Measurements from ENCODE around the gene WDR33. TPM values are rescaled to one million over a fixed set of nuclear protein-coding genes. Genes with fewer than 3 reads are reported as not detected.

Gene WDR33
- total RNA-seq, result 10 to 100 TPM; 66.3 to 72.4 TPM

DNA sequence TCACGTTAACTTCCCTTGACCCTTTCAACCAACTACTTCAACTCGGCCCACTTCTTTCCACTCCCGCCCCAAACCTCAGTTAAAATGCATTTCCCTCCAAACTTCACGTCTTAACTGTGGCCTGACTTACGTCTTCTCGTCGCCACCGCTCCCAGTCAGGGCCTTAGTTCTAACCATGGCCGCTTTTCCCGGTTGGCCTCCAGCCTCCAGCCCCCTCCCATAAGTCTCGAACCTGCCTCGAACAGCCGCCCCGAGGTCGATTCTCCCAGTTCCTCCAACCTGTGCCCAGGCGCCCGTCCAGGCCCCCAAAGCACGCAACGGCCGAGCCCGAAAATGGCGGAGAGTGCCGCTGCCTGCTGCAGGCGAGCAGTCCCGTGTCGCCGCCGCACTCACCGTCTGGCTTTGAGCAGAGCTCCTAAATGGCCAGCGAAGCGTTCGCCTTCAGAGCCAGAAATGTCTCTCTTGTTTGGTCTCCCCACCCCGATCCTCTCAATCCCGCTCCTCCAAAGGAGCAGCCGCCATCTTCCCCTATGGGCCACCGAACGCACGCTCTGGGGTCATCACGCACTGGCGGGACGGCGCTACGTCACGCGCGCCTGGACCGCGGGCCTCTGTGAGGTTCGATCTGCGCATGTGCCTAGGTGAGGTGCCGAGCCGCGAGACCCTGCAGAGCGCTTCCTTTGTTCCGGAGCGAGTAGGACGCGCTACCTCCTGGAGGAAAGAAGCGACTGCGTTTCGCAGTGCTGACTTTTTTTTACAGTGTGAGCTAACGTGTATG lies at the start of gene WDR33:
Gene WDR33 (minus strand): TSS at position 553 of the 778 bp plus-strand sequence. CDS start 40,190 bp downstream, outside the sequence.
- no peaks in the 10 kb centered on the region for H3K9me3 Mint-ChIP-seq (ENCODE audit: low read depth)
- peak; percentile 99 for ATAC-seq
- peaks cover 16% of the 10 kb centered on the region for H3K36me3 Mint-ChIP-seq
- peaks cover 38% of the 10 kb centered on the region for H3K4me1 Mint-ChIP-seq
- H3K4me3 Mint-ChIP-seq, result peak within 1 kb of the TSS; percentile 87
- peaks cover 3% of the 10 kb centered on the region for H3K27me3 Mint-ChIP-seq
- CTCF ChIA-PET, result interaction anchor here (0.9 to 1.4 kb wide), 2 partner anchors 19 to 34 kb away, joined by 4 to 5 read pairs; no protein-coding TSS in a partner anchor
- DNase-seq, result peak; percentile 97
- peak within 1 kb of the TSS; percentile 97 for H3K27ac Mint-ChIP-seq

DNA sequence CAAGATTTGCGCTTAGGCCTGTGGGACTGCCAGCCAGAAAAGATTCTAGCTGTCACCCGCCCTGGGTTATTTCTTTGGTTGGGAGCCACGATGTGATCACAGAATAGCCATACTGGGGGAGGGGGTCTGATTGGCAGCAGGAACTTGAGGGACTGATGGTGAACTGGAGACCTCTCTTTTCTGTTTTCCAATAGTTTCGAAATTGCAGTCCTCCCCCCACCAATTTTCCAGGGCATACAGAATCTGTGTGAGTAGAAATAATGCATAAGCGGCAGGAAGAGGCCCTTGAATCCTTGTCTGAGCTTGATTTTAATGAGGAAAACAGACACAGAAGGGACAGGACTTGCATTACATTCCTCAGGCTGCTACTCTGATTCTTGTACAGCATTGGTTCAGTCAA lies 49.2 kb upstream of the WDR33 start:
- Mint-ChIP-seq H3K27me3 (no peaks in the 10 kb centered on the region), H3K4me1 (peaks cover 26% of the 10 kb centered on the region), H3K36me3 (peaks cover 23% of the 10 kb centered on the region), H3K27ac (no peak overlapping the region), H3K9me3 (ENCODE audit: low read depth) (no peaks in the 10 kb centered on the region), H3K4me3 (no peak overlapping the region)
- DNase-seq (no peak), ATAC-seq (no peak)
- CTCF ChIA-PET, result no interaction called here

DNA sequence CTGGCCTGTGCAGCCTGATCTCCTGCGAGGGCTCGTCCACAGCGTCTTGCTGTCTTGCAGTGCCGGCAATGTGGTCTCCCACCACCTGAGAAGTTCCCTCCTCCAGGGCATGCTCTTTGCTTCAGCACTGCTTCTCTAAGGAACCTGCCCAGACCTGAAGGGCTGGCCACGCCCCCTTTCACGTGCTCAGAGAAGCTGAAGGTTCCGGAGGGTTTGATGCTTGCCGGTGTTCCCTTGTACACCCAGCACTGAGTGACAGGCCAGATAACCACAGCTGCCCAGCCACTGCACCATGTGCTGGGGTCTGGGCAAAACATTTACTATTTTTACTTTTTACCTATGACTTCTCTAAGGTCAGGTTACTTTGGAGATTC lies 48.7 kb upstream of the WDR33 start:
- peaks cover 20% of the 10 kb centered on the region for H3K36me3 Mint-ChIP-seq
- peak; percentile 63 for DNase-seq
- H3K27me3 Mint-ChIP-seq, result no peaks in the 10 kb centered on the region
- H3K4me3 Mint-ChIP-seq, result peak overlapping the region; percentile 39
- peaks cover 29% of the 10 kb centered on the region for H3K4me1 Mint-ChIP-seq
- ATAC-seq, result no peak
- no peaks in the 10 kb centered on the region for H3K9me3 Mint-ChIP-seq (ENCODE audit: low read depth)
- H3K27ac Mint-ChIP-seq, result no peak overlapping the region
- CTCF ChIA-PET, result no interaction called here

DNA sequence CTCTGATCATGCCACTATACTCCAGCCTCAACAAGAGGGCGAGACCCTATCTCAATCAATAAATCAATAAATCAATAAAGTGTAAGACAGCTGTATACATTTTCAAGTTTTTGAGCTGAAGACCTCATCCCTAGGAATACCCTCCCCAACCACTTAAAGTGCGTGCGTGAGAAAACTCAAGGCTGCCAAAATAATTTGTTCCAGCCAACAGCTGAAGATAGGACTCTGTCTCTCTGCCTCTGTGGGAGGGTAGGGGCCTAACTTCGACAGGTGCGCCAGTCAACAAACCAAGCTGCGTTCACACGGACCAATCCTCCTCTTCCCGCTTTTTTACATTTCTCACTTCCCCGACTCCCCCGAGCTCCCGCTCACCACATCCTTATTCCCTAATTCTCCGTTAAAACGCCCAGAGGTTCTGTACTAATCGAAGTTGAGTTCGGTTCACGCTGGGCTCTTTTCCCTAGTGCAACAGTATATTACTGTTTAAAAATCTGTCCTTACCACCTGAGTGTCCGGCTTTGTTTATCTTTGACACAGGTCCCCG lies 46.4 kb upstream of the WDR33 start:
- H3K36me3 Mint-ChIP-seq, result peaks cover 20% of the 10 kb centered on the region
- ATAC-seq (peak; percentile 6), DNase-seq (peak; percentile 46)
- H3K4me1 Mint-ChIP-seq, result peaks cover 46% of the 10 kb centered on the region
- CTCF ChIA-PET, result interaction anchor here (0.8 kb wide), 1 partner anchor 16 kb away, joined by 3 read pairs; no protein-coding TSS in a partner anchor
- no peaks in the 10 kb centered on the region for H3K27me3 Mint-ChIP-seq
- H3K4me3 Mint-ChIP-seq, result peak overlapping the region; percentile 97
- H3K27ac Mint-ChIP-seq, result peak overlapping the region; percentile 91
- H3K9me3 Mint-ChIP-seq (ENCODE audit: low read depth), result no peaks in the 10 kb centered on the region

- Mint-ChIP-seq H3K9me3 (ENCODE audit: low read depth) (no peaks in the 10 kb centered on the region), H3K4me3 (no peak overlapping the region), H3K4me1 (peaks cover 50% of the 10 kb centered on the region), H3K36me3 (peaks cover 49% of the 10 kb centered on the region), H3K27ac (peak overlapping the region; percentile 41), H3K27me3 (no peaks in the 10 kb centered on the region)
- CTCF ChIA-PET, result interaction anchor here (1.0 to 1.1 kb wide), 2 partner anchors 11 to 237 kb away, joined by 3 read pairs; partner anchors contain the start of gene UGGT1
- DNase-seq (peak; percentile 47), ATAC-seq (peak; percentile 9)
Observed at GRCh38 chr2:127853671-127854070, 42.7 kb upstream of the WDR33 start.

DNA sequence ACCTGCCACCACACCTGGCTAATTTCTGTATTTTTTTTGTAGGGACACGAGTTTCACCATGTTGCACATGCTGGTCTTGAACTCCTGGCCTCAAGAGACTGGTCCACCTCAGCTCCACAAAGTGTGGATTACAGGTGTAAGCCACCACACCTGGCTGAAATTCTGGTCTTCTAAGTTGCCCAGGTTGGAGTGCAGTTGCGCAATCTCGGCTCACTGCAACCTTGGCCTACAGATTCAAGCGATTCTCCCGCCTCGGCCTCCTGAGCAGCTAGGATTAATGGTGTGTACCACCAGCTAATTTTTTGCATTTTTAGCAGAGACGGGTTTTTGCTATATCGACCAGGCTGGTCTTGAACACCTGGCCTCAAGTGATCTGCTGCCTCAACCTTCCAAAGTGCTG lies 41.4 kb upstream of the WDR33 start:
- H3K27ac Mint-ChIP-seq, result no peak overlapping the region
- H3K9me3 Mint-ChIP-seq (ENCODE audit: low read depth), result no peaks in the 10 kb centered on the region
- ATAC-seq, result no peak
- H3K4me3 Mint-ChIP-seq, result no peak overlapping the region
- CTCF ChIA-PET, result no interaction called here
- peaks cover 55% of the 10 kb centered on the region for H3K36me3 Mint-ChIP-seq
- peaks cover 44% of the 10 kb centered on the region for H3K4me1 Mint-ChIP-seq
- no peaks in the 10 kb centered on the region for H3K27me3 Mint-ChIP-seq
- no peak for DNase-seq

DNA sequence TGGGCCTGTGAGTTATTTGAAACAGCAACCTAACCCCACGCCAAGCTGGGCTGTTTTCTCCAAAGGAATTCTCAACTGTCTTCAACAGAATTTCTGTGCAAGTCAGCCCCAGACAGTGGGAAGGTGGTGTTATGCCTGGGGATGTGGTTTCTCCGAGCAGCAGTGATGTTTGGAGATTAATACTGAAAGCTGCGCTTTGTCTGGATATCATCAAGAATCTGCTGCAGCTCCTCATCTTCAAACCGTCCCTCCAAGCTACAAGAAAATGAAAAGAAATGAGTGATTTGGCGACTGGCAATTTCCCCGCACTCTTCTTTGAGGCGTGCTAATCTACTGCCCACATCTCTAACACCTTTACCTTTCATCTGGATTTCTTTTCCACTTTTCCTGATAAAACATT lies 37.0 kb upstream of the WDR33 start:
- H3K27ac Mint-ChIP-seq, result no peak overlapping the region
- no peaks in the 10 kb centered on the region for H3K27me3 Mint-ChIP-seq
- peaks cover 14% of the 10 kb centered on the region for H3K4me1 Mint-ChIP-seq
- CTCF ChIA-PET, result no interaction called here
- ATAC-seq, result no peak
- H3K36me3 Mint-ChIP-seq, result peaks cover 63% of the 10 kb centered on the region
- H3K4me3 Mint-ChIP-seq, result no peak overlapping the region
- DNase-seq, result no peak
- no peaks in the 10 kb centered on the region for H3K9me3 Mint-ChIP-seq (ENCODE audit: low read depth)

GRCh38 chr2:127844973-127845372 lies 34.0 kb upstream of the WDR33 start:
- CTCF ChIA-PET, result interaction anchor here (1.1 to 1.3 kb wide), 2 partner anchors 13 to 34 kb away, joined by 4 to 5 read pairs; partner anchors contain the start of gene WDR33
- ATAC-seq, result no peak
- no peak for DNase-seq
- no peaks in the 10 kb centered on the region for H3K9me3 Mint-ChIP-seq (ENCODE audit: low read depth)
- H3K27me3 Mint-ChIP-seq, result no peaks in the 10 kb centered on the region
- no peak overlapping the region for H3K4me3 Mint-ChIP-seq
- no peak overlapping the region for H3K27ac Mint-ChIP-seq
- H3K4me1 Mint-ChIP-seq, result peaks cover 12% of the 10 kb centered on the region
- H3K36me3 Mint-ChIP-seq, result peaks cover 41% of the 10 kb centered on the region

- Mint-ChIP-seq H3K4me3 (no peak overlapping the region), H3K9me3 (ENCODE audit: low read depth) (no peaks in the 10 kb centered on the region), H3K27me3 (no peaks in the 10 kb centered on the region), H3K4me1 (peaks cover 5% of the 10 kb centered on the region), H3K27ac (no peak overlapping the region), H3K36me3 (peaks cover 29% of the 10 kb centered on the region)
- CTCF ChIA-PET, result interaction anchor here (1.1 kb wide), 1 partner anchor 33 kb away, joined by 4 read pairs; the partner anchor contains the start of gene WDR33
- ATAC-seq, result no peak
- no peak for DNase-seq
Observed at GRCh38 chr2:127843677-127844076, 32.7 kb upstream of the WDR33 start.

DNA sequence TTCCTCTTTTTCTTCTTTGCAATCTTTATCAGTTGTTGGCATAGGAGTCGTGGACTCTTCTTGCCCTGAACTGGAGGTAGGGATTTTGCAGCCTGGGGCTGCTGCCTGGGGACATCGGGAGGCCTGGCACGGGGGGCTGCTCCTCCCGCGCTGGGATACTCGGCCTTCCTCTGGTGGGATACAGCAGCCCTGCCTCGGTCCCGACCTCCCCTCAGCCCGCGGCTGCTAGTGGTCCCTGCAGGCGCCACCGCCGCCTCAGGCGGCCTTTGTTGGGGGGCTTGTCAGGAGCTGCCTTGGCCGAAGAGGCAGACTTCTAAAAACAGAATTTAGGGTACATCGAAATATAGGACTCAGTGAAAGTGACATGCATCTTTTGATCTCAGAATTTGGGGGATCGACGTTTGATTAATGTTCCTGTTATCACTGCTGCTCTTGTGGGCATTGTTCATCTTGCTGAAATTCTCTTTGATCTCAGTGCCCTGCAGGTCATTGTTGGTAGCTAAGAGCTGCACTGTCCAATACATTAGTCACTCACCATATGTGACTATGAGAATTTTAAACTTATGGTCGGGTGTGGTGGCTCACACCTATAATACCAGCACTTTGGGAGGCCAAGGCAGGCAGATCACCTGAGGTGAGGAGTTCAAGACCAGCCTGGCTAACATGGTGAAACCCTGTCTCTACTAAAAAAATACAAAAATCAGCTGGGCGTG lies 30.7 kb upstream of the WDR33 start:
- Mint-ChIP-seq H3K36me3 (peaks cover 17% of the 10 kb centered on the region), H3K4me3 (no peak overlapping the region), H3K27me3 (no peaks in the 10 kb centered on the region), H3K27ac (no peak overlapping the region), H3K4me1 (peaks cover 5% of the 10 kb centered on the region), H3K9me3 (ENCODE audit: low read depth) (no peaks in the 10 kb centered on the region)
- DNase-seq (no peak), ATAC-seq (no peak)
- CTCF ChIA-PET, result interaction anchor here (1.0 to 1.6 kb wide), 2 partner anchors 9 to 12 kb away, joined by 3 to 4 read pairs; no protein-coding TSS in a partner anchor

DNA sequence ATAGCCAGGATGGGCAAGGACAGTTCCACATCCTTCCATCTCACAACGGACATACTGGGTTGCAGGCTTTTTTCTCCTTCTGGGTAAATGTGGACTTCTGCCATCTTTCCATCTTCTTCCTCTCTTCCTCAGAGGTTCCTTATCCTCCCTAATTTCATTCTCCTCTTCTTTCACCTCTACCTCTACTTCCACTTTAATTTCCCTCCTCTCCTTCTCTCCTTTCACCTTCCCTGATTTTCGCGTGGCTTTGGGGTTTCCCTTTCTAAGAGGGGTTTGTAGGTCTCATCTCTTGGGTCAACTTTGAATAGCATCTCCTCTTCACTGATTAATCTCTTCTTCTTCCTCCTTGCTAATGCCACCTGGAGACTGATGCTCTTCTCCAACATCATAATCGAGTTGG lies 29.9 kb upstream of the WDR33 start:
- CTCF ChIA-PET, result no interaction called here
- H3K9me3 Mint-ChIP-seq (ENCODE audit: low read depth), result no peaks in the 10 kb centered on the region
- H3K27me3 Mint-ChIP-seq, result no peaks in the 10 kb centered on the region
- H3K36me3 Mint-ChIP-seq, result peaks cover 12% of the 10 kb centered on the region
- no peak for ATAC-seq
- peaks cover 5% of the 10 kb centered on the region for H3K4me1 Mint-ChIP-seq
- no peak for DNase-seq
- H3K27ac Mint-ChIP-seq, result no peak overlapping the region
- no peak overlapping the region for H3K4me3 Mint-ChIP-seq

DNA sequence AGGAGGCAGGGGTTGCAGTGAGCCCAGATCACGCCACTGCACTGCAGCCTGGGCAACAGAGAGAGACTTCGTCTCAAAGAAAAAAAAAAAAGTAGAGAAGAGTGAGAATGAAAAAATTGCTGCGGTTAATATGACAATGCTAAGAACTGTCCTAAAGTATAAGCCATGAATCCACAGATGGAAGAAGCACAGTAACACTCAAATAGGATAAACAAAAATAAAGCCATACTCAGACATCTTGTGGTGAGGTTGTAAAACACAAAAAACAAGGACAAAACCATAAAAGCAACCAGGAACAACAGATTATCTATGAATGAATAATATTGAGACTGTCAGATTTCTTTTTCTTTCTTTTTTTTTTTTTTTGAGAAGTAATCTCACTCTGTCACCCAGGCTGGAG lies 24.0 kb upstream of the WDR33 start:
- H3K4me1 Mint-ChIP-seq, result peaks cover 10% of the 10 kb centered on the region
- H3K4me3 Mint-ChIP-seq, result no peak overlapping the region
- ATAC-seq (no peak), DNase-seq (no peak)
- H3K27ac Mint-ChIP-seq, result no peak overlapping the region
- no peaks in the 10 kb centered on the region for H3K36me3 Mint-ChIP-seq
- H3K27me3 Mint-ChIP-seq, result no peaks in the 10 kb centered on the region
- no peaks in the 10 kb centered on the region for H3K9me3 Mint-ChIP-seq (ENCODE audit: low read depth)
- CTCF ChIA-PET, result no interaction called here

DNA sequence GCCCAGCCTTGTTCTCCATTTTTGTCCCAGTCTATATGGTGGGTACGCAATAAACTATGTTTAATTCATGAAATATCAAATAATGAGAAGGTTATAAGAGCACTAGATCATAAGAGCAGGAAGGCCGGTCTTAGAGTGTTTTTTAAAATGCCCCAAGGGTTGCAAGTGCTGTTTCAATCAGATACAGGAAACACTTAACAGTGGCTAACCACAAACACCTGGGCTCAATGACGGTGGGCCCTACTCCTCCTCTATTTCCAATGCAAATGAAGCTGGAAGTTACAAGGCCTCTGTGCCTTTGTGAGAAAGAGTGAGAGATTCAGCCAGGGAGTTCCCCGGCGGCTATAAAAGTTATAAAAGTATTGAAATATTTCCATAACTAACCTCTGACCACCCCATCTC lies 18.9 kb upstream of the WDR33 start:
- Mint-ChIP-seq H3K27ac (peak overlapping the region; percentile 43), H3K4me3 (no peak overlapping the region), H3K27me3 (peaks cover 2% of the 10 kb centered on the region), H3K4me1 (peaks cover 21% of the 10 kb centered on the region), H3K9me3 (ENCODE audit: low read depth) (peaks cover 11% of the 10 kb centered on the region), H3K36me3 (peaks cover 15% of the 10 kb centered on the region)
- DNase-seq (peak; percentile 87), ATAC-seq (peak; percentile 96)
- CTCF ChIA-PET, result interaction anchor here (1.1 to 2.3 kb wide), 4 partner anchors 14 to 238 kb away, joined by 3 to 8 read pairs (median 4); partner anchors contain the start of gene WDR33

Data from activated CD8-positive, alpha-beta memory T cell treated with anti-CD3 and anti-CD28 coated beads, Interleukin-2, amount 10 ng/mL, durations not matched to agents 7 days and 5 days (primary cell).